Loucy (cell line): ENCODE measurements around the gene SORBS1.

Experiments
- EZH2phosphoT487 ChIP-seq: fragments of 200-600 bp; IDR thresholded peaks from 2 replicates; pipeline ENCODE4 v1.6.1; 2018; ENCODE audit warnings: antibody characterized with exemption, mild to moderate bottlenecking, moderate library complexity, borderline replicate concordance
- TF ChIP-seq, protein P1 (sequence below): fragments of 200-600 bp; sonication (generic); conservative IDR thresholded peaks from 2 replicates; pipeline ENCODE4 v1.5.1; 2014; ENCODE audit warnings: mild to moderate bottlenecking, antibody characterized with exemption, low read length

DNA sequence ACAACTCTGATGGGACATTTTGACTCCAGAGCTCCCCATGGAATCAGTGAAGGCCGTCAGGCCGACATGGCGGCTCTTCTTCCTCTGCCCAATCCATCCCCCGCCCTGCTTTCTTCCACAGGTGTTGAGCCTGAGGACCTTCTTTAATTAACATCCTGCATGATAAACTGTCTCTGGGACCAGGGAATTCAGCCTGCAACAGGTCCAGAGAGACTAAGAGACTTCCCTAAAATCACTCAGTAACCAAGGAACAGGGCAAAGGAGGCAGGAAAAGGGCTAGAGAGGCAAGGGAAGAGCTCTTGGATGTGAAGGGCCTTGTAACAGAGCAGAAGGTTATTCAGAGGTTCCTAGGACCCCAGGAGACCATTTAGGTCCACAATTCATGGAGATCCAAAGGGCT is 264.4 kb downstream of the SORBS1 start:
- TF ChIP-seq, protein P1, sequence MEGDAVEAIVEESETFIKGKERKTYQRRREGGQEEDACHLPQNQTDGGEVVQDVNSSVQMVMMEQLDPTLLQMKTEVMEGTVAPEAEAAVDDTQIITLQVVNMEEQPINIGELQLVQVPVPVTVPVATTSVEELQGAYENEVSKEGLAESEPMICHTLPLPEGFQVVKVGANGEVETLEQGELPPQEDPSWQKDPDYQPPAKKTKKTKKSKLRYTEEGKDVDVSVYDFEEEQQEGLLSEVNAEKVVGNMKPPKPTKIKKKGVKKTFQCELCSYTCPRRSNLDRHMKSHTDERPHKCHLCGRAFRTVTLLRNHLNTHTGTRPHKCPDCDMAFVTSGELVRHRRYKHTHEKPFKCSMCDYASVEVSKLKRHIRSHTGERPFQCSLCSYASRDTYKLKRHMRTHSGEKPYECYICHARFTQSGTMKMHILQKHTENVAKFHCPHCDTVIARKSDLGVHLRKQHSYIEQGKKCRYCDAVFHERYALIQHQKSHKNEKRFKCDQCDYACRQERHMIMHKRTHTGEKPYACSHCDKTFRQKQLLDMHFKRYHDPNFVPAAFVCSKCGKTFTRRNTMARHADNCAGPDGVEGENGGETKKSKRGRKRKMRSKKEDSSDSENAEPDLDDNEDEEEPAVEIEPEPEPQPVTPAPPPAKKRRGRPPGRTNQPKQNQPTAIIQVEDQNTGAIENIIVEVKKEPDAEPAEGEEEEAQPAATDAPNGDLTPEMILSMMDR: no peak
- no peak for TF ChIP-seq EZH2phosphoT487
